ENCODE measurements around the gene UBASH3B. TPM values are rescaled to one million over a fixed set of nuclear protein-coding genes. Genes with fewer than 3 reads are reported as not detected.

The UBASH3B gene
- total RNA-seq, 5 donors from 2014 or later (not counting 1 experiment from before 2014, with no cell fraction given), result 29.7 to 44.0 (median 36.8) TPM

DNA sequence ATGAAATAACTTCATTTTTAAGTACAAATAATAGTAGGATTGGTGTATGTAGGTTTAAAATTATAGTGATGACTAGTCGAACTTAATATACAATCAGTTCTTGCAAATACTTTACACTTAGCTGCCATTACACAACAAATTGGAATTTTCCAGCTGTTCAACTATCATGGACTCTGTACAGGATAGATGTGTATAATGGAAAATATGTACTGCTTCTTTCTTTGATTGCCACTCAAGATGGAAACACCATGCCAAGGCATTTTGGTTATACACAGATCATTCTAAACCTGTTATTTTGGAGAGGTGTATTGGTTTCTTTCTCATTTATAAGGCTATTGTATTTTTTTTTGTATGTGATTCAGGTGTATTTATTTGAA lies 158.4 kb downstream of the UBASH3B start:
- Histone ChIP-seq H3K27ac (ENCODE audit: low read length) (no peak overlapping the region), H3K9me3 (no peaks in the 10 kb centered on the region), H3K36me3 (ENCODE audit: control insufficient read depth in 2 of 2, extremely low read depth in 1 of 2, insufficient read depth in 1 of 2, low read length in 1 of 2) (peaks cover 0 to 9% of the 10 kb centered on the region in 2 donors), H3K4me3 (ENCODE audit: control insufficient read depth in 1 of 2, extremely low read depth in 1 of 2, low read length in 1 of 2) (no peak overlapping the region), H3K4me1 (ENCODE audit: control insufficient read depth in 1 of 2, extremely low read depth in 1 of 2, insufficient read depth in 2 of 2, low read length in 2 of 2) (peaks cover 3 to 9% of the 10 kb centered on the region in 2 experiments), H3K27me3 (replicated peaks in 1 of 2; ENCODE audit: control insufficient read depth in 2 of 2, extremely low read depth in 1 of 2, insufficient read depth in 2 of 2, low read length in 1 of 2) (no peaks in the 10 kb centered on the region)
- ChIA-PET CTCF (interaction anchor here in 1 of 2 donors (0.9 to 1.4 kb wide), 7 partner anchors 18 to 46 kb away, joined by 3 to 9 read pairs (median 4); no protein-coding TSS in a partner anchor), POLR2A (interaction anchor here in 1 of 2 donors (0.6 kb wide), 1 partner anchor 250 kb away, joined by 4 read pairs; no protein-coding TSS in a partner anchor)
- H3K4me1 Mint-ChIP-seq, result peaks cover 23 to 42% (median 27%) of the 10 kb centered on the region in 3 donors
- H3K27me3 Mint-ChIP-seq, result no peaks in the 10 kb centered on the region
- H3K36me3 Mint-ChIP-seq, result peaks cover 24% of the 10 kb centered on the region
- no peak for ATAC-seq (replicated peaks in 1 of 4)
- no CpG with 5 or more reads among the region's 1 CpG for WGBS (ENCODE audit: insufficient coverage)
- H3K27ac Mint-ChIP-seq, result no peak overlapping the region
- H3K4me3 Mint-ChIP-seq, result no peak overlapping the region
- peaks cover 0 to 8% (median 0%) of the 10 kb centered on the region in 3 donors for H3K9me3 Mint-ChIP-seq
- DNase-seq, result no peak

DNA sequence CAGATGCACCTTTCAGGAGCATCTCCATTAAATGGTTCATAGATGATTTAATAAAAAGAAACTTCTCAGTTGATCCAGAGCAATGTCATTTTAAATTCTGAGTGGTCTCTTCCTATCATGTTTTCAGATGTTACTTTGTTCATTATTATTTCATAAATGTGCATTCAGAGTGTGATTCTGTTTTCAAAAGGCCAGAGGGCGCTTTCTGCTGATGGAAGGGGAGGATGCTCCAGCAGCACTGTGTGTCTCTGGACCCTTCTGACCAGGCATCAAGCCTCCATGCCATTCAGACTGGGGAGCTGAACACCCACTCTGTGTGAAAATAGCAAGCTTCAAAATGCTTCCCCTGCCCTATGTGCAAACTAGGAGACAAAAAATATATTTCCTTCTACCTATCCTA lies 158.9 kb downstream of the UBASH3B start:
- peak in 1 of 35 experiments; percentile 34 for DNase-seq
- ChIA-PET CTCF (interaction anchor here in 1 of 2 donors (0.7 to 1.3 kb wide), 9 partner anchors 18 to 430 kb away, joined by 3 to 9 read pairs (median 4); partner anchors contain the start of gene CRTAM), POLR2A (no interaction called here)

DNA sequence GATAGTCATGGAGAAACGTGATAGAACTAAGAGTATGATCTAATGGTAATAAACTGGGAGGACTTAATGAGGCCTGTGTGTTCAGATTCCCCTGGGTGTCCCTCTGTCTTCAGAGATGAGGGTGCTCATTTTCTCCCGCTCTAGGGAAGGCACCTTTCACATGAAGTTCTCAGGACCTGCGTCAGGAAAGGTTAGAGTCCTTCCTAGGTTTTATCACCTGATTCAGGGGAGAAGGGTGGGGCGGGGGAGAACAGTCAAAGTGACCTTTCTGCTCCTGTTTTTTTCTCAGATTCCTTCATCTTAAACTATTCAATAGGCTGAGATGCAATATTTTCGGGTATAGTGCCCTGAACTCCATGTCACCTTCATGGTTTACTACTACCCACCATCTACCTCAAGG lies 160.4 kb downstream of the UBASH3B start:
- no peak for DNase-seq

More for the DNA sequence above, 158.9 kb downstream of the UBASH3B start:
- H3K36me3 Mint-ChIP-seq, result peaks cover 25% of the 10 kb centered on the region
- H3K9me3 Mint-ChIP-seq, result peaks cover 0 to 12% (median 3%) of the 10 kb centered on the region in 3 donors
- no peaks in the 10 kb centered on the region for H3K9me3 ChIP-seq
- WGBS (ENCODE audit: insufficient coverage), result 100% methylated on average over 1 of the region's 1 CpG
- peaks cover 0 to 9% of the 10 kb centered on the region in 2 experiments for H3K4me1 ChIP-seq (ENCODE audit: control insufficient read depth in 1 of 2, extremely low read depth in 1 of 2, insufficient read depth in 2 of 2, low read length in 2 of 2)
- H3K27me3 ChIP-seq (replicated peaks in 1 of 2; ENCODE audit: control insufficient read depth in 2 of 2, extremely low read depth in 1 of 2, insufficient read depth in 2 of 2, low read length in 1 of 2), result no peaks in the 10 kb centered on the region
- ATAC-seq (replicated peaks in 1 of 4), result no peak
- H3K36me3 ChIP-seq (ENCODE audit: control insufficient read depth in 2 of 2, extremely low read depth in 1 of 2, insufficient read depth in 1 of 2, low read length in 1 of 2), result peaks cover 0 to 7% of the 10 kb centered on the region in 2 donors
- H3K4me3 ChIP-seq (ENCODE audit: control insufficient read depth in 1 of 2, extremely low read depth in 1 of 2, low read length in 1 of 2), result no peak overlapping the region
- H3K4me3 Mint-ChIP-seq, result no peak overlapping the region
- H3K27me3 Mint-ChIP-seq, result no peaks in the 10 kb centered on the region
- no peak overlapping the region for H3K27ac ChIP-seq (ENCODE audit: low read length)
- peaks cover 23 to 40% (median 27%) of the 10 kb centered on the region in 3 donors for H3K4me1 Mint-ChIP-seq
- no peak overlapping the region for H3K27ac Mint-ChIP-seq

DNA sequence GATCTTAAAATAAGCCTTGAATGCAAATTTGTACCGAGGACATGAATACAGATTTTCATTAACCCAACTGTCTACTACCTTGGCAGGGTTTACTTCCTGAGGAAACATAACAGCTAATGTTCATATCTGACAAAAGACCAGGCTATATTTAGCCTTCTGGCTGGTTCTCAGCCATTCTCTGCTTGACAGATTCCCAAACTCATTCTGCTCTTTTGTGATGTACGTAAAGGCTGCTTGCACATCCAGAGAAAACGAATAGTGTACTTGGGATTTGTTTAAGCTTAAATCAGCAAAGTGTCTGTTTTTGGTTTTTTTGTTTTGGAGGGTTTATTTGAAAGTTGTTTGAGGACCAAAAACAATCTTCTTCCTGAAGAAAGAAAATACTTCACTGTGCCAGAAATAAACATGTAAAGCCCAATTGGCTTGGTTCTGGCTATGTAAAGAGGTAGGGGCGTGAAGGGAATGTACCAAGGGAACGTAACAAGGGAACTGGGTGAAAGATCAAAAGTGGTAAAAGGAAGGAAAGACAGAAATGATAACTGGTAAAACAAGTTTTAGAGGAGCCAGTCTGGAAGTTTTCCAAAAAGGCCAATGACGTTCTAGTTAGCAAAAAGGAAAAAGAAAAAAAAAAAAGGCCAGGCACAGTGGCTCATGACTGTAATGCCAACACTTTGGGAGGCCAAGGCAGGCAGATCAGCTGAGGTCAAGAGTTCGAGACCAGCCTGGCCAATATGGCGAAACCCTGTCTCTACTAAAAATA lies 161.4 kb downstream of the UBASH3B start:
- H3K4me3 Mint-ChIP-seq, result no peak overlapping the region
- H3K9me3 Mint-ChIP-seq, result peaks cover 5 to 23% (median 7%) of the 10 kb centered on the region in 3 donors
- no peaks in the 10 kb centered on the region for H3K36me3 ChIP-seq (ENCODE audit: control insufficient read depth in 2 of 2, extremely low read depth in 1 of 2, insufficient read depth in 1 of 2, low read length in 1 of 2)
- no peak overlapping the region for H3K4me3 ChIP-seq (ENCODE audit: control insufficient read depth in 1 of 2, extremely low read depth in 1 of 2, low read length in 1 of 2)
- peaks cover 0 to 9% of the 10 kb centered on the region in 2 experiments for H3K4me1 ChIP-seq (ENCODE audit: control insufficient read depth in 1 of 2, extremely low read depth in 1 of 2, insufficient read depth in 2 of 2, low read length in 2 of 2)
- peaks cover 20 to 31% (median 30%) of the 10 kb centered on the region in 3 donors for H3K4me1 Mint-ChIP-seq
- WGBS (ENCODE audit: insufficient coverage), result 98% methylated on average over 4 of the region's 8 CpGs
- no peaks in the 10 kb centered on the region for H3K27me3 Mint-ChIP-seq
- H3K36me3 Mint-ChIP-seq, result peaks cover 11% of the 10 kb centered on the region
- no peaks in the 10 kb centered on the region for H3K27me3 ChIP-seq (replicated peaks in 1 of 2; ENCODE audit: control insufficient read depth in 2 of 2, extremely low read depth in 1 of 2, insufficient read depth in 2 of 2, low read length in 1 of 2)
- H3K9me3 ChIP-seq, result no peaks in the 10 kb centered on the region
- H3K27ac ChIP-seq (ENCODE audit: low read length), result no peak overlapping the region
- ChIA-PET POLR2A (no interaction called here), CTCF (interaction anchor here in 1 of 2 donors (0.6 to 1.6 kb wide), 3 partner anchors 34 to 447 kb away, joined by 3 to 10 read pairs (median 6); no protein-coding TSS in a partner anchor)
- ATAC-seq (replicated peaks in 1 of 4) (no peak), DNase-seq (no peak)
- peak overlapping the region in 1 of 2 donors; percentile 53 for H3K27ac Mint-ChIP-seq

More for the DNA sequence above, 160.4 kb downstream of the UBASH3B start:
- 75% methylated on average over 1 of the region's 5 CpGs for WGBS (ENCODE audit: insufficient coverage)
- H3K4me1 ChIP-seq (ENCODE audit: control insufficient read depth in 1 of 2, extremely low read depth in 1 of 2, insufficient read depth in 2 of 2, low read length in 2 of 2), result peaks cover 0 to 9% of the 10 kb centered on the region in 2 experiments
- no peak overlapping the region for H3K4me3 Mint-ChIP-seq
- no peaks in the 10 kb centered on the region for H3K27me3 ChIP-seq (replicated peaks in 1 of 2; ENCODE audit: control insufficient read depth in 2 of 2, extremely low read depth in 1 of 2, insufficient read depth in 2 of 2, low read length in 1 of 2)
- peaks cover 18 to 32% (median 27%) of the 10 kb centered on the region in 3 donors for H3K4me1 Mint-ChIP-seq
- no peak overlapping the region for H3K27ac ChIP-seq (ENCODE audit: low read length)
- no peaks in the 10 kb centered on the region for H3K27me3 Mint-ChIP-seq
- no peaks in the 10 kb centered on the region for H3K36me3 ChIP-seq (ENCODE audit: control insufficient read depth in 2 of 2, extremely low read depth in 1 of 2, insufficient read depth in 1 of 2, low read length in 1 of 2)
- ATAC-seq (replicated peaks in 1 of 4), result no peak
- H3K36me3 Mint-ChIP-seq, result peaks cover 14% of the 10 kb centered on the region
- CTCF ChIA-PET, result no interaction called here
- no peak overlapping the region for H3K4me3 ChIP-seq (ENCODE audit: control insufficient read depth in 1 of 2, extremely low read depth in 1 of 2, low read length in 1 of 2)
- peaks cover 5 to 23% (median 7%) of the 10 kb centered on the region in 3 donors for H3K9me3 Mint-ChIP-seq
- POLR2A ChIA-PET, result no interaction called here
- peak overlapping the region in 1 of 2 donors; percentile 6 for H3K27ac Mint-ChIP-seq
- no peaks in the 10 kb centered on the region for H3K9me3 ChIP-seq

DNA sequence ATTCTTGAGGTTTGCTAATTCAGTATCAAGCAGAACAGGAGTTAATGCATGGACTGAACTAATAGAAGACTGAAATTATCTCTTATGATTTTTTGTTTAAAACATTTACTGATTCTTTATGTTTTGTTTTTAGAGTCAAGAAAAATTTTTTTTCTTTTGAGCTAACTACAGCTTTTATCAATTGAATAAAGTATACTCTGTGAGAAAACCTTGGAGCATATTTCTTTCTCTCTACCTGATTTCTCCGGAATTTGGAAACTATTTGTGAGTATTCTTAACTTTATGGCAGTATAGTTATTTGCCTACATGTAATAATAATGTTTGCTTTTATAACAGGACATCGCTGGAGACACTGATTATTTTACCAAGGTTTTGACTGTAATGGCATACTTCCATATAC lies 164.6 kb downstream of the UBASH3B start:
- no peak overlapping the region for H3K27ac ChIP-seq (ENCODE audit: low read length)
- H3K4me3 ChIP-seq (ENCODE audit: control insufficient read depth in 1 of 2, extremely low read depth in 1 of 2, low read length in 1 of 2), result no peak overlapping the region
- peaks cover 0 to 2% of the 10 kb centered on the region in 2 experiments for H3K4me1 ChIP-seq (ENCODE audit: control insufficient read depth in 1 of 2, extremely low read depth in 1 of 2, insufficient read depth in 2 of 2, low read length in 2 of 2)
- ATAC-seq (replicated peaks in 1 of 4) (no peak), DNase-seq (no peak)
- peaks cover 26% of the 10 kb centered on the region for H3K36me3 Mint-ChIP-seq
- POLR2A ChIA-PET, result no interaction called here
- H3K36me3 ChIP-seq (ENCODE audit: control insufficient read depth in 2 of 2, extremely low read depth in 1 of 2, insufficient read depth in 1 of 2, low read length in 1 of 2), result no peaks in the 10 kb centered on the region
- H3K27ac Mint-ChIP-seq, result no peak overlapping the region
- H3K9me3 Mint-ChIP-seq, result peaks cover 5 to 23% (median 7%) of the 10 kb centered on the region in 3 donors
- CTCF ChIA-PET, result no interaction called here
- H3K27me3 ChIP-seq (replicated peaks in 1 of 2; ENCODE audit: control insufficient read depth in 2 of 2, extremely low read depth in 1 of 2, insufficient read depth in 2 of 2, low read length in 1 of 2), result no peaks in the 10 kb centered on the region
- peaks cover 0 to 2% of the 10 kb centered on the region in 2 donors for H3K27me3 Mint-ChIP-seq
- no CpG with 5 or more reads among the region's 2 CpGs for WGBS (ENCODE audit: insufficient coverage)
- H3K9me3 ChIP-seq, result no peaks in the 10 kb centered on the region
- H3K4me3 Mint-ChIP-seq, result no peak overlapping the region
- H3K4me1 Mint-ChIP-seq, result peaks cover 10 to 16% (median 13%) of the 10 kb centered on the region in 3 donors

DNA sequence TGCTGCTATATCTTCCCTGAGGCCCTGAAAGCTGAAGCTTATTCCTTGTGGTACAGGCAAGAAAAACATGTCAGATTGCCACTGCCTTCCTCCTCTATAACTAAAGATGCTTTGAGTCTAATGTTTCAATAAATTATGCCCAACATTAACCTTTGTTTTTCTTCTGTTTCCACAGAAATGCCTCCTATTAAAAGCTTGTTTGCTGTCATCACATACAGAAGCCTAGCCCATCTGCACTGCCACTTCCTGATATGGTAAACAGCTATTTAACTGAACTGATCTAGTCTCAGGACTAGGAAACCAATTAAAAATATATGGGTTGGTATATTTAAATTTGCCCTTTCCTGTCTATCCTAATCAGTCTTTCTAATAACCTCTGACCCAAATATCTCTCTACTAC lies 165.6 kb downstream of the UBASH3B start:
- DNase-seq (no peak), ATAC-seq (replicated peaks in 1 of 4) (no peak)
- H3K9me3 Mint-ChIP-seq, result peaks cover 5 to 23% (median 7%) of the 10 kb centered on the region in 3 donors
- H3K27ac Mint-ChIP-seq, result peak overlapping the region in 1 of 2 donors; percentile 59
- no peak overlapping the region for H3K4me3 Mint-ChIP-seq
- H3K36me3 Mint-ChIP-seq, result peaks cover 26% of the 10 kb centered on the region
- no peaks in the 10 kb centered on the region for H3K9me3 ChIP-seq
- H3K4me3 ChIP-seq (ENCODE audit: control insufficient read depth in 1 of 2, extremely low read depth in 1 of 2, low read length in 1 of 2), result no peak overlapping the region
- peaks cover 10 to 18% (median 16%) of the 10 kb centered on the region in 3 donors for H3K4me1 Mint-ChIP-seq
- H3K27ac ChIP-seq (ENCODE audit: low read length), result no peak overlapping the region
- ChIA-PET CTCF (interaction anchor here (0.6 to 2.0 kb wide), 4 partner anchors 30 to 258 kb away, joined by 3 to 8 read pairs (median 6); no protein-coding TSS in a partner anchor), POLR2A (interaction anchor here (0.6 kb wide), 2 partner anchors 19 to 237 kb away, joined by 3 to 9 read pairs; no protein-coding TSS in a partner anchor)
- peaks cover 3 to 4% of the 10 kb centered on the region in 2 donors for H3K27me3 Mint-ChIP-seq
- peaks cover 0 to 2% of the 10 kb centered on the region in 2 experiments for H3K4me1 ChIP-seq (ENCODE audit: control insufficient read depth in 1 of 2, extremely low read depth in 1 of 2, insufficient read depth in 2 of 2, low read length in 2 of 2)
- no peaks in the 10 kb centered on the region for H3K36me3 ChIP-seq (ENCODE audit: control insufficient read depth in 2 of 2, extremely low read depth in 1 of 2, insufficient read depth in 1 of 2, low read length in 1 of 2)
- H3K27me3 ChIP-seq (replicated peaks in 1 of 2; ENCODE audit: control insufficient read depth in 2 of 2, extremely low read depth in 1 of 2, insufficient read depth in 2 of 2, low read length in 1 of 2), result no peaks in the 10 kb centered on the region

Data from T-cell (primary cell).